Stimulated activated CD8-positive, alpha-beta memory T cell treated with anti-CD3 and anti-CD28 coated beads, Interleukin-2, amount 100 ng/mL, for 1 hour (primary cell): ENCODE results near the gene SPATA17.
"Not testable (repeated sequence)": the region's sequence is repeated elsewhere in the genome, so short reads cannot be mapped to it uniquely, and the experiment has no call there.

Experiments
- DNase-seq, 2 donors: peaks; one replicate each; pipeline ENCODE4 v3.0.0-alpha.2; 2020; ENCODE audit warnings: low read depth in 2 of 2

SPATA17 gene, protein sequence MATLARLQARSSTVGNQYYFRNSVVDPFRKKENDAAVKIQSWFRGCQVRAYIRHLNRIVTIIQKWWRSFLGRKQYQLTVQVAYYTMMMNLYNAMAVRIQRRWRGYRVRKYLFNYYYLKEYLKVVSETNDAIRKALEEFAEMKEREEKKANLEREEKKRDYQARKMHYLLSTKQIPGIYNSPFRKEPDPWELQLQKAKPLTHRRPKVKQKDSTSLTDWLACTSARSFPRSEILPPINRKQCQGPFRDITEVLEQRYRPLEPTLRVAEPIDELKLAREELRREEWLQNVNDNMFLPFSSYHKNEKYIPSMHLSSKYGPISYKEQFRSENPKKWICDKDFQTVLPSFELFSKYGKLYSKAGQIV

DNA sequence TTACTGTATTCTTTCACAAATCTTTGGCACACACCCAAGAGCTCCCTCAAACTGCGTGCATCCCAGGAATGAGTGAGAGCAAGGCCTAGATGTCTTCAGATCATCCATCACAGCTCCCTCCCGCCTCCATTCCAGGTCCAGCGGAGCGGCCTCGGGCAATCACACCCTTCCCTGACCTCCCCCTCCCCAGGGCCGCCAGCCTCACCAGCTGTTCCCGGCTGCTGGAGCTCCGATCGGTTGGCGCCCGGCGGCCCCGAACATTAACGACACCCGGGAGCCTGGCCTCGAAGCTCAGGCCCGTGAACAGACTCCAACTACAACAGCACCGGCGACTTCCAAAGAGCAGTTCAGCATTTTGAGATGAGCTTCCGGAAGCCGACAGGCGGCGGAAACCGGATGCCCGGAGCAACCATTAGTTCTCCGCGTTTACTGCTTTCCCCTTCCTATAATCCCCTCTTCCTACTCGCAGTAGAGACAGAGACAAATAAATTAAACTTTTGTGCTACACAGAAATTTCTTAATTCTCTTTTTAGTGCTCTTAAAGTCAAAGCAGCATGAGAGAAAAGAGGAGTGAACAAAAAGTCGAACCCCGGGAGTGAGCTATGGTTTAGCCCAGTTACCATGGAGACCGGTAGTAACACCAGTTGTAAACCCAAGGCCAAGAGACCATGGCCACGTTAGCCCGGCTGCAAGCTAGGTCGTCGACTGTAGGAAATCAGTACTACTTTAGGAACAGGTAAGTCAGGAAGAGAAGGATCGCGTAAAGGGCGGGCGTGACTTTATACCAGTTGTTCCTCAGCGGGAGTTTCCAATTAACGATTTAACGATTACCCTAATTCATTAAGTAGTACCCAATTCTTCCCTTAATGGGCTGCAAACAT, at the start of gene SPATA17, which contains the start of gene GPATCH2:
Gene SPATA17 (plus strand): TSS at position 634 of the 881 bp plus-strand sequence. CDS start 35 bp downstream, at position 669.
Gene GPATCH2 (minus strand): TSS at position 380 of the 881 bp plus-strand sequence. CDS start 119 bp downstream, at position 261.
- DNase-seq, result peak; percentile 39 to 54

DNA sequence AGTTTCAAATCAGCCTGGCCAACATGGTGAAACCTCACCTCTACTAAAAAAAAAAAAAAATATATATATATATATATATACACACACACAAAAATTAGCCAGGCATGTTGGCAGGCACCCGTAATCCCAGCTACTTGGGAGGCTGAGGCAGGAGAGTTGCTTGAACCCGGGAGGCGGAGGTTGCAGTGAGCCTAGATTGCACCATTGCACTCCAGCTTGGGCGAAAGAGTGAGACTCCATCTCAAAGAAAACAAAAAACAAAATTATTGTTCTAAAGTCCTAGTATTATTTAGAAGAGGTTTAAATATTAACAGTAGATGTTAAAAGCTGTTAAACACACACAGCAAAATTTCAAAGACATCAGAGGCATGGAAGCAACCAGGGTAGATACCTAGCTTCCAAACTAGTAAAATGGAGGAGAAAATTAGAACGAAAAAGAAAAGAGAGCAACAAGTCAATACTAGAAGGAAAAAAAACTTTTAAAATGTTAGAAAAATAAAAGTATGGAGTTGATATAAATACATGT, 46.8 kb upstream of the SPATA17 start:
- DNase-seq, result not testable (repeated sequence)

DNA sequence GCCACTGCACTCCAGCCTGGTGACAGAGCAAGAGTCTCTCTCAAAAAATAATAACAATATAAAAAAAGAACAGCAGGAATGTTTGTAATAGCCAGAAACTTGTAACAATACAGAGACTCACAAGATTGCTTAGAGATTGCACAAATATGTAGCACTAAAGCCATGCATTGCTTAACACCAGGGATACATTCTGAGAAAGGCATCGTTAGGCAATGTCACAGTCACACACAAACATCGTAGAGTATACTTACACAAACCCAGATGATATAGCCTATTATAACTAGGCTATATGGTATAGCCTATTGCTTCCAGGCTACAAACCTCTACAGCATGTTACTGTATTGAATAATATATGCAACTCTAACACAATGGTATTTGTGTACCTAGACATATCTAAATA, 45.6 kb upstream of the SPATA17 start:
- DNase-seq, result no peak

DNA sequence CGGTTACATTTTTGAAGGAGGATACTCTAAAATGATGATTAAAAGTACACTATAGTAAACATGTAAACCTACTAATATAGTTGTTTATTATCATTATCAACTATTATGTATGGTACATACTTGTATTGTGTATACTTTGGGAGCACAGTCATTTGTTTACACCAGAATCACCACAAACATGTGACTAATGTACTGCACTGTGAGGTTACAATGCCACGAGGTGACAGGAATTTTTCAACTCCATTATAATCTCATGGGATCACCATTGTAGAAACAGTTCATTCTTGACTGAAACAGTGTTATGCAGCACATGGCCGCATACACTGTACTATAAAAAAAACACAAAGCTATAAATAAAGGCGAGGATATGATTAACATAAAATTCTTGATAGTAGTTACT, 44.6 kb upstream of the SPATA17 start:
- DNase-seq, result no peak

DNA sequence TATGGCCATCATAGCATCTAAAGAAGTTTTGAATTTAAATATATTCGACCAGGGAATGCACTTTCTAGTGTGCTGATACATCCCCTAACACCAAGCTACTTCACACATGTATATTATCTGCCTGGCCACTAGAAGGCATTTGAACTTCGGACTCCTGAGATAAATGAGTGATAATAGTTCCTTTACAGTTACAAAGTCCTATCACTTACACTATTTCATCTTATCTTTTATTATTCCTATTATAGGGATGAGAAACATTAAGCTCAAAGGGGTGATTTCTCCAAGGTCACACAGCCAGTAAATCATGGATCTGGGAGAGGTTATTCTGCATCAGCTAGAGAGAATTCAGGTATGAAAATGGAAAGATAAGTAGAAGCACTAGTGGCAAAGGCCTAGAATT, 40.5 kb upstream of the SPATA17 start:
- no peak for DNase-seq

DNA sequence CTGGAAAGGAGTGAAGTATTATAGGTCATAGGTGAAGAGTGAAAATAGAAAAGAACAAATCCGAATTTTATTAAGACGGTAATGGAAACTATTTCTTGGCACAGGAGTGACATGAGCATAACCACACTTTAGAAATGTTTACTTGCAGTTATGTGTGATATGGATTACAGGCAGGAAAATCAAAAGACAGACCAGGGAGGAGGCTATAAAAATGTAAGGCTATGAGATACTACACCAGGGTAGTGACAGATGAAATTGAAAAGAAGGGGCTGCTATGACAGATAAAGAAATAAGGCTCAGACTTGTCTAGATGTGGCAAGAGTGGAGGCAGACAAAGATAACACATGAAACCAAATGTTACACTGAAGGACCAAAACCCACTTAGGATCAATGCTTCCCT, 32.0 kb upstream of the SPATA17 start:
- no peak for DNase-seq

DNA sequence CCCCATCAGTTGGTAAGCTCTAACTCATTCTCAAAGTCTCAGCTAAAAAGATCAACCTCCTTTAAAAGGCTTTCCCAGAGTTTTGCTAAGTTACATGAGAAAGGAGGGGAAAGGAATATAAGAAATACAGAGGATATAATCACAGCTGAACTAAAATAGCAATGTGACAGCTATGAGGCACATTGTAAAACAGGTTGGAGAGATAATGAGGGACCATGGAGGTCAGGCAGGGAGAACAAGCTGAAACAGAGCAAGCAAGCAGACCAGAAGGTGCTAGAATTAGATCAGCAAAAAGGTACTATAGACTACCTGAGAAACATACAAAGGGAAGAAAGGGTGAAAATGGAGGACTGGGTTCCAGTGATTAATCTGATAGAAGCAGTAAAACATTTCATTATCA, 28.8 kb upstream of the SPATA17 start:
- no peak for DNase-seq

DNA sequence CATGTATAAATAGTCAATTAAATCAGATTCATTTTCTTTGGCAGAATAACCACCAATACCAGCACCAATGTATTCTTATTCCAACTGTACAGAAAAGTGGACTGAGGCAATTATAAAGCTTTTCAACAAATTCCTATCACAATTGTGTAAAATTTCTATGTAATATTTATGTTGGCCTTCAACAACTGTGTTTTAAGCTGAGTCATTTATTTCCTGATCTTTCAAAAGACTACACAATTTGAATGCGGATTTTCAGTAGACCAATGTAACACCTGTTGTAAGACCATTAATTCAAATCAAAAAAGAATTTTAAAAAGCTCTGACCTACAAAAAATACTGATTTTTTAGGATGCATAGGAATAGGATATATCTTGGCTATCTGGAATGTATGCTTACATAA, 25.8 kb upstream of the SPATA17 start:
- DNase-seq, result no peak

DNA sequence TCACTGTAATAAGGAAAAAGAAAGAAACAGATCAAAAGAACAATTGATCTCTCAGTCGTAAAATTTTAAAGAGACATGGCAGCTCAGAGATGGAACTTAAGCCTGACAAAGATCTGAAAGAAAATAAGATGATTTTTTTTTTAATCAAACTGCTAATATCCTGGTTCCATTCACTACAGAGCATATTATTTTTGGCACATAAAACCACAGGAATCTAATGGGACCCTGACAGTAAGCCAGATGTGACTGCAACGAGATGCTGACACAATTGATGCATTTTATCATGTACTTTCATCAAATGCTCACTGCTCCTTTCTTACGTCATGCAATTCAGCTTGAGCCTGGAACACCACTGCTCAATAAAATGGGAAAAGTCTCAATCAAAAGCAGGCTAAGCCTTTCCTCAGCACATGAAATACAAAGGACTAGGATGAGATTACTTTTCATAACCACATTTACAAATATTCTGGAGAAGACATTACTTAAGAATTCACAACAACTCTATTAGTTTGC, 16.9 kb upstream of the SPATA17 start:
- DNase-seq, result no peak

DNA sequence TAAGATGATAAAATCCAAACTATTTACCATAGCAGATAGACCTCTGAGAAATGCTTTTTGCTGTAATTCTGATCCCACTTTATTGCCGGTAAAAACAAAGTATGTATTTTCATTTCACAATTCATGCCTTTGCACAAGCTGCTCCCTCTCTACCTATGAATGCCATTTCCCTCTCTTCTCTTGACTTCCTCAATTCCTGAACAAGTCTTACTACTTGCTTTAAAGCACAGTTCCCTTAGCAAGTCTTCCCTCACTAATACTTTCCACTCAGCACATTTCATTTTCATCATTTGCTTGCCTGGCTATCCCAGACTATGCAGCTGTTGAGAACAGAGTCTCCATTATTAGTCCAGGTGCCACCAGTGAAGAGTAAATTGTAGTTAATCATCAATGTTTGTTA, 14.0 kb upstream of the SPATA17 start:
- DNase-seq, result no peak

DNA sequence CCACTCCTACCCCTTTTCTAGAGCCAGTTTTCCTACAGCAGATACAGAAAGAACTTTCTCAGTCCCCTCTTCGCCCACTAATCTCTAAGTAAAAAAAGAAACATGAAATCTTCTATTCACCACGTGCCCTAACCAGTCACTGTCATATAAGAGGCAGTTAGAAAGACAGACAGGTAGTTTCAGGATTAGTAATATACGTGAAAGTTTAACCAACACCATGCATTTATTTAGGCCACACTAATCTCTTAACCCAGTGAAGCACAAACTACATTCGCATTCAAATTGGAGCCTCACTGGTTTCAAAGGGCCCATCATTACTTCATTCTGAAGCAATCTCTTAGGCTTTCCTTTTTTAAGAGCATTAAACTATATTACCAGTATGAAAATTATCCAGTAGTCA, 10.3 kb upstream of the SPATA17 start:
- no peak for DNase-seq

DNA sequence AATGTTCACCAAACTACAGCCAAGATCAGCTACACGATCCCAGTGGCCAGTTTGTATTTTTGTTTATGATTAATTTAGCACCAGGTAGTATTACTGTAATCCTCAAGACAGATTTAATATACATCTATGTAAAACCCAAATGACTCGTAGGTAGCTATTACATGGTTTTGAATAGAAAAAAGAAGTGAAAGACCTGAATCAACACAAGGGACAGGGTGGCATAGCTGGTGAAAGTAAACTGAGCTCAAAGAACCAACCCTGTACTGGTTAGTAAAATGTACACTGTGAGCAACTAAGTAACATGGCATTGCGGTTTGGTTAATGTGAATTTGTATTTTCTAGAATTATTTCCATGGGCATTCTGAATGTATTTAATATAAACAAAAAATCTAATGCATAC, 9.1 kb upstream of the SPATA17 start:
- DNase-seq, result no peak

DNA sequence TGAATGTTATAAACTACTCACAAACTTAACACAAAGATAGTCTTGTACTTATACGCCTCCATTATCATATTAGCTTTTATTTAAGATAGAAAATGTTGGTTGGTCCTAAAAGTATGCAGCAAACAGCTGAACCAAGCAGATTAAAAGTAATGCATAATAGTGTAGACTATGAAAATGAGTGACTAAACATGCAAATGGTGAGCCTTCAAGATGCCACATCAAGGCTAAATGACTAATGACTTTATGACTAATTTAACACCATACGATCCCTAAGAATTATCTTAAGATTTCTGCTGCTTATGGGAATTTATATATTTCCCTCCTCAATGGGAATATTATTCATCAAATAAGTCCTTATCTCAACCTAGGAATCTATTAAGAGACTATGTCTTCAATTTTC, 4.8 kb upstream of the SPATA17 start:
- DNase-seq, result no peak

DNA sequence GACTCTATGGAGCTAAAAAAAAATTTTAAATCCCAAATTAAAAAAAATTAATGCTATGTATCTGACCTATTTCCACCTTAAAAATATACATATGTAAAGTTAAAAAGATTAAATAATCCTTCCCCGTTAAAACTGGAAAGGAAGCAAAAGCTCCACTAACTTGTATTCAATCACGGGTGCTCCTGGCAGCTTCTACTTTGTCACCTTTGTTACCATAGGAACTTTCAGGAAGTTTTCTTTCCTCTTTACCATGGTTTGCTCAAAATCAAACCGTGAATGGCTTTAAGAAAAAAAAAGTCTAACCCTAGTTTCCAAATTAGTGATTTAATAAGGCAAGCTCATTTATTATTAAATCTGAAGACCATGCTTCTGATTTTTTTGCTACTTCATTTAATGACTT, 3.7 kb upstream of the SPATA17 start:
- DNase-seq, result no peak

DNA sequence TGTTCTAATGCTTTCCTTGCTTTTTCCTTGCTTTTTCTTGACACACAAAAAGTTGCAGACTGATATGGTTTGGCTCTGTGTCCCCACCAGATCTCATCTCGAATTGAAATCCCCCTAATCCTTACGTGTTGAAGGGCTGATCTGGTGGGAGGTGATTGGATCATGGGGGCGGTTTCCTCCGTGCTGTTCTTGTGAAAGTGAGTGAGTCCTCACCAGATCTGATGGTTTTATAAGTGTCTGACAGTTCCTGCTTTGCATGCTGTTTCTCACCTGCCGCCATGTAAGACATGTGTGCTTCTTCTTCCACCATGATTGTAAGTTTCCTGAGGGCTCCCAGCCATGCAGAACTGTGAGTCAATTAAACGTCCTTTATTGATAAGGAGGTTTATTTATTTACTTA, 11.3 kb downstream of the SPATA17 start:
- DNase-seq, result no peak

DNA sequence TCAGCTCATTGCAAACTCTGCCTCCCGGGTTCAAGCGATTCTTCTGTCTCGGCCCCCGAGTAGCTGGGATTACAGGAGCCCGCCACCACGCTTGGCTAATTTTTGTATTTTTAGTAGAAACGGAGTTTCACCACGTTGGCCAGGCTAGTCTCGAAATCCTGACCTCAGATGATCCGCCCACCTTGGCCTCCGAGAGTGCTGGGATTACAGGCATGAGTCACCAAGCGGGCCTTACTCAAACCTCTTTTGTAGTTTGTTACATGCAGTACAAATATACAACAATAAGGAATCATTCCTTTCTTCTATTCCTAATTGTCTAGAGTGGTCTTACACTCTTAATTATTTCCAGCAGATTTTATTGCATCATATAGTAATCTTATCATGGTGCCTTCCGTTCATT, 16.6 kb downstream of the SPATA17 start:
- DNase-seq, result no peak

DNA sequence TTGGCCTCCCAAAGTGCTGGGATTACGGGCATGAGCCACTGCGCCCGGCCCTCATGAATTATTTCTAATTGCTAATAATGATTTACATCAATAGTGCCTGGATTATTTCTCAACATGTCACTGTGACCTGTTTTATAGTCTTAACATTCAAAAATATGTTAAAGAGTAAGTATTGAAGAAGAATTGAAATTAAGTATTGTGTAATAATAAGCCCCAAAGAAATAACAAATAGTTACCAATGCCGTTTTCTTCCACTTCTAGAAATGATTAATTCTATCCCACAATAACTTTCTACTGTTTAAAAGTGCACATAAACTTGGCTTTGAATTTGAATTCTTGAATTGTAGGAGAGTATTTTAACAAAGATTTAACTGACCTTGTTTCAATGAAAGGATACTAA, 19.5 kb downstream of the SPATA17 start:
- no peak for DNase-seq

DNA sequence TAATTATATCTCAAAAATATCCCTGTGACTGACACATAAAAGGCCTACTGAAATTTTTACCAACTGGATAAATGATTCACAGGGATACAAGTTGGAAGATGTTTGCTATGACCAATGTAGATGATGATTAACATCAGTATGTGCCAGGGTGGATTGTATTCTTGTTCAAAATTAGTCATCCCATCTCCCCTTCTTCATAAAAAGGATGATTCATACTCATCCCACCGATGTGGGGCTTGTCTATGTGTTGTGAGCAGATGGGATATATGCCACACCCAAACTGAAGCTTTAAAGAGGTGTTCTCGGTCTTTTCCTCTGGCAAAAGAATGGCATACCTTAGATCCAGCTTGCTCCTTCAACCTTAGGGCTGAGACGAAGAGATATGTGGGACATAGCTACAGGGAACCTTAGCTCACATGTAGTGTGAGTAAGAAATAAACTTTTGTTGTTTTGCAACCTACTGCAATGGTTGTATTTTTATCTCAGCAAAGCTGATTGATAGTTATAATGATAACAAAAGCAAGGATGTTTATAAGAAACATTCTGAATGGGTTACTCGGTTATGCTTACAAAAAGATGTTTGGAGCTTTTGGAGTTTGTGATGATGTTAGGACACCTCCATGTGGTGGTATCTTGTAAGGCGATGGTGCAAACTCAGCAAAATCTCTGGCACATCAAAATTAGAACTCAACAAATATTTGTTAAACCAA, 29.4 kb downstream of the SPATA17 start:
- DNase-seq, result no peak

DNA sequence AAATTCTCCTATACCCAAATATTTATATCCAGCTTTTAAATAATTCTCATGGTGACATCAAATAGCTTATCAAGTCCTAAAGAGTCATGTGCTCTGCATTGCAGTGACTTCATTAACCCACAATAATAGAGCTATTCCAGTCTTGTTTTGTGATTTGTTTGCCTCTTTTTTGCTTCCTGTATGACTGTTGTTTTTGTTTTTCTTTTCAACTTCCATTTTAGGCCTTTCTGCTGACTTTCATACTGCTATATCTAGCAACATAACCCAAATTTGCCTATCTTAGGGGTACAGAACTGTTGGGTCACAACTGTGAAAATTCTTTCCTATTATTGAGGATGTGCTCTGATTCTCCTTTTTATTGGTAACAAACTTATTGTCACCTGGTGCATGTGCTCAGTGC, 30.3 kb downstream of the SPATA17 start:
- DNase-seq, result no peak

DNA sequence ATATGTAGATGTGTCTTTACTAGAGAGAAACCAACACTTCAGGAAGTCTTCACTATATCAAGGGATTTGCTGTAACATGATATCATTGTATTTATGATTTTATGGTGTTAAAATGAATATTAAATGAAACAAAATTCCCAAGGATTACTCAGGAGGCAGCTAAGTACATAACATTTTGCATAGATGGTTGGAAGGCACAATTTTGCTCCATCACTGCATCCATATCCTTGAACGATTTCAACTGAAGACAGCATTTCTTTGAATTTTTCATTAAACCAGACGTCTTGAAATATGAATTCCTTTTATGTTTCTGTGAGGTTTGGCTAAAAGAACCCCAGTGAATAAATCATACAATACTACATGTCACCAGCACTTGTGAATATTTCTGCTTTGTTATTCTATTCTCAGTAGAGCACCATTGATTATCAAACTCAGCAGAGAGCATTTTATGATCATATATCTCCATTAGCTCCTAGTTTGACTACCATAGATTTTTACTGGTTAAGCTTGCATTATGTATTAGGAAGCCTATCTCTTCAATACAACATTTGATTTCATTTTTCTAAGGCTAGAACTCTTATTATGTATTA, 37.3 kb downstream of the SPATA17 start:
- DNase-seq, result no peak

DNA sequence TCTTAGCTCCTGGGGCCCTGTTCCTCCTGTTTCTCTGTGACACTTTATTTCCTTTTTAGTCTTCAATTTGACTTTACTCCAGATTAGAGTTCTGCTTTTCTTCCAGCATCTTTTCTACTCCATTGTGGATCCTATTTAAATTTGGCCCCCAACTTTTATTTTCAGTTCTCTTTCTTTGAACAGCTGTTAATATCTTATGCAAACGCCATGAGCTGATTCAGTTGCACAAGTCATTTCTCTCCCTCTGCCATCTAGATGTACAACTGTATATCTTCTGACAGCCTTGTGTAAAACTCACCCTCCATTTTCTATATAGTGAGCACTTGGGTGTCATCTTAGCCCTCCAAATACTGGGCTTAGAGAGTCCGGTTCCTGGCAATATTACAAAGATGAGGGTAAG, 42.2 kb downstream of the SPATA17 start:
- DNase-seq, result no peak
